ENCODE measurements around the gene SORCS2.

Gene SORCS2

DNA sequence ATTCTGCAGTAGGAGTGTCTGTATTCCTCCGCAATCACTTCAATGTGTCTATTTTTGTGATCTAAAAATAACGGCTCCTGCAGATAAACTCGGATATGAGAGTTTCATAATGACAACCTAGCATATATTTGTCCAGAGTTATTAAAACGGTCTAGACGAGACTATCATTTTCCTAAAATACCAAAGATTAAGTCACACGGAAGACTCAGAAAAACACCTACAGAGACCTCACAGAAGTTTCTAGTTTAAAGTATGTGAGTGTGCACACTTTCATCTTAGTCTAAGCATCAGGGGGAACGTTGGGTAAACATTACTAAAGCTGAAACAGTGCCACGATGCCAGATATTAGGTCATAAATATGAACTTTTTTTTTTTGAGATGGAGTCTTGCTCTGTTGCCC is 590.4 kb downstream of the SORCS2 start:
- TF ChIP-seq POLR2A (IDR thresholded peaks at IDR 0.05; ENCODE audit: extremely low read depth, insufficient read length) (no peak), MYC (IDR thresholded peaks at IDR 0.05; ENCODE audit: low read depth, low read length) (no peak)
- TF ChIP-seq, protein P1, sequence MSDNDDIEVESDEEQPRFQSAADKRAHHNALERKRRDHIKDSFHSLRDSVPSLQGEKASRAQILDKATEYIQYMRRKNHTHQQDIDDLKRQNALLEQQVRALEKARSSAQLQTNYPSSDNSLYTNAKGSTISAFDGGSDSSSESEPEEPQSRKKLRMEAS (IDR thresholded peaks at IDR 0.05; ENCODE audit: low read depth, low read length): no peak
- TF ChIP-seq, protein P2, sequence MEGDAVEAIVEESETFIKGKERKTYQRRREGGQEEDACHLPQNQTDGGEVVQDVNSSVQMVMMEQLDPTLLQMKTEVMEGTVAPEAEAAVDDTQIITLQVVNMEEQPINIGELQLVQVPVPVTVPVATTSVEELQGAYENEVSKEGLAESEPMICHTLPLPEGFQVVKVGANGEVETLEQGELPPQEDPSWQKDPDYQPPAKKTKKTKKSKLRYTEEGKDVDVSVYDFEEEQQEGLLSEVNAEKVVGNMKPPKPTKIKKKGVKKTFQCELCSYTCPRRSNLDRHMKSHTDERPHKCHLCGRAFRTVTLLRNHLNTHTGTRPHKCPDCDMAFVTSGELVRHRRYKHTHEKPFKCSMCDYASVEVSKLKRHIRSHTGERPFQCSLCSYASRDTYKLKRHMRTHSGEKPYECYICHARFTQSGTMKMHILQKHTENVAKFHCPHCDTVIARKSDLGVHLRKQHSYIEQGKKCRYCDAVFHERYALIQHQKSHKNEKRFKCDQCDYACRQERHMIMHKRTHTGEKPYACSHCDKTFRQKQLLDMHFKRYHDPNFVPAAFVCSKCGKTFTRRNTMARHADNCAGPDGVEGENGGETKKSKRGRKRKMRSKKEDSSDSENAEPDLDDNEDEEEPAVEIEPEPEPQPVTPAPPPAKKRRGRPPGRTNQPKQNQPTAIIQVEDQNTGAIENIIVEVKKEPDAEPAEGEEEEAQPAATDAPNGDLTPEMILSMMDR (IDR thresholded peaks at IDR 0.05; ENCODE audit: low read depth, low read length): no peak
- H3K4me3 ChIP-seq (ENCODE audit: low read depth, low read length): no peak overlapping the region
- no peak for DNase-seq (ENCODE audit: low read depth)

DNA sequence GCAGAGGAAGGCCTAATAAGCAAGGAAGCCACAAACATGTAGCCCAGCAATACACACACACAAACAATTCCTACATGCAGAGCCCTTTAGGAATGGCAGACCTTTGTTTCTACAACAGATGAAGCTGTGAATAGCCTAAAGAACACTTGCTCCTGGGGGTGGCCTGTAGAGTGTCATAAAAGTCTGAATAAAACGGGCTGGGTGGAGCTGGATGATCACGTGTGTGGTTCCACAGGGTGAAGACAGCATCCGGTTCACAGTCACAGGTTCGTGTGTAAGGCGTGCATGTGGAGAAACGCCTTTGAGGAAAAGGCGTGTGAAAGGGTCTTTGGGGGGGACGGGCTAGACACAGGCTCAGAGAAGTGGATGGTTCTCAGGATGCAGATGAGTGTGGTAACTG is 591.2 kb downstream of the SORCS2 start:
- no peak overlapping the region for H3K4me3 ChIP-seq (ENCODE audit: low read depth, low read length)
- no peak for TF ChIP-seq POLR2A (IDR thresholded peaks at IDR 0.05; ENCODE audit: extremely low read depth, insufficient read length)
- no peak for TF ChIP-seq MYC (IDR thresholded peaks at IDR 0.05; ENCODE audit: low read depth, low read length)
- TF ChIP-seq, protein P1 (IDR thresholded peaks at IDR 0.05; ENCODE audit: low read depth, low read length): no peak
- TF ChIP-seq, protein P2 (IDR thresholded peaks at IDR 0.05; ENCODE audit: low read depth, low read length): no peak
- DNase-seq (ENCODE audit: low read depth): no peak

DNA sequence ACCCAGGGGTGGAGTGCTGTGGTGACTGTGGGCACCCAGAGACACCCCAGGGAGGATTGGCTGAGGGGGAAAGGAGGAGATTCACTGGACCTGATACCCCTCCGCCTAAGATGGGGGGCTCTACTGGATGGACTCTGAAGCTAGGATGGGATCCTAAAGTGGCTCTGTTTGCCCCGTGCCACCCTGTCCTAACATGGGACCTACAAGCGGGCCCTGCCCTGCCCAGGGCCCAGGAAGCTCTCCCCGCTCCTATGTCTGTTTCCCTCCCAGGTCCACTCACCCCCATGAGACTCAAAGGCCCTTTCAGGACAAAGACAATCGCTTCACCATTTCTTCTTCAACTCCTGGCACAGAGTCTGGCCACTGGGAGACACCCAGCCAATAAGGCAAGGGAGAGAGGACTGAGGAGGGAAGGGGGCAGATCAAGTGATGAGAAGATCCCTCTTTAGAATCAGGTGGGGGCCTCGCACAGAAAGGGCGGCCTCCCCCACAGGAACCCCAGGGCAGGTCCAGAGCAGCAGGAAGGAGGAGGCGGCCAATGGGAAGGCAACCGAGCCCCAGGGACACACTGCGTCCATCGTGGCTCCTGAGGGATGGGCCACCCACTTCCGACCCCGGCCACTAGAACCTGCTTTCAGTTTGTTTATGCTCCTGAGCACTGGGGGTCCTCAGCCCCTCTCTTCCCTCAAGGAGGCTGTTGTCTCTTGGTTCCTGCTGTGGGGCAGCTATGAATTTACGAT is 592.0 kb downstream of the SORCS2 start:
- TF ChIP-seq POLR2A (IDR thresholded peaks at IDR 0.05; ENCODE audit: extremely low read depth, insufficient read length): no peak
- TF ChIP-seq, protein P2 (IDR thresholded peaks at IDR 0.05; ENCODE audit: low read depth, low read length): no peak
- TF ChIP-seq MYC (IDR thresholded peaks at IDR 0.05; ENCODE audit: low read depth, low read length): no peak
- TF ChIP-seq, protein P1 (IDR thresholded peaks at IDR 0.05; ENCODE audit: low read depth, low read length): no peak
- no peak for DNase-seq (ENCODE audit: low read depth)
- H3K4me3 ChIP-seq (ENCODE audit: low read depth, low read length): no peak overlapping the region

DNA sequence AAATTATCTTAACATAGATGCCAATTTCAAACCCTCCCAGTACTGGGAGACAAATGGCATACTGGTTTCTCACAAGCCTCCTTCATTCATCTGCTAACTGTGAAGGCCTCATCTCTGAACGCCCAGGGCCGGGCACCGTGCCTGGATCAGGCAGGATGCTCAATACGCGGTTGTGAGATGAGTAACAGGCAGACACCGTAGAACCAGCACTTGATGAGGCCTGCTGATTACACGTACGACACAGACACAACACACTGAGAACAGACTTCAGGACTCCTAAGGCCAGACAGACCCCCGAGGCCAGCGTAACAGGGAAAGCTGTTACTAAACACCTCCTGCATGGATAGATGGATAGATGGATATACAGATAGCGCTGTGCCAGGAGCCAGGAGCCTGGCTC is 592.7 kb downstream of the SORCS2 start:
- DNase-seq (ENCODE audit: low read depth): no peak
- TF ChIP-seq, protein P2 (IDR thresholded peaks at IDR 0.05; ENCODE audit: low read depth, low read length): no peak
- TF ChIP-seq POLR2A (IDR thresholded peaks at IDR 0.05; ENCODE audit: extremely low read depth, insufficient read length) (no peak), MYC (IDR thresholded peaks at IDR 0.05; ENCODE audit: low read depth, low read length) (no peak)
- TF ChIP-seq, protein P1 (IDR thresholded peaks at IDR 0.05; ENCODE audit: low read depth, low read length): no peak

DNA sequence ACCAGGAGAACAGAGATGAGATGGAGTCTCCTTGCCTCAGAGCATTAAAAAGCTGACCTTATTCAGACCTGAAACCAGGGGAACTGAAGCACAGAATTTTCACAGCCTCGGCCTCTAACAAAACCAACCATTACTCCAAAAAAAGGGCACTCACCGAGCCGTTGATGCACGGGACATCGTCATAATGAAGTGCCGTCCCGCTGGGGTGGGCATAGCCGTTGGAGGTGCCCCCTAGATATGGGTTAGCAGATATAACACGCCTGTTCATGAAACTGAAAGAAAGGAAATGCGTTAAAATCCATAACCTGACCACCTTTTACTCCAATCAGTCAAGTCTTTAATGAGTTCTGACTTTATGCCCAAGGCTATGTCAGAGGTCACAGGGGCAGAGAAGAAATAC is 593.7 kb downstream of the SORCS2 start:
- no peak overlapping the region for H3K4me3 ChIP-seq (ENCODE audit: low read depth, low read length)
- TF ChIP-seq, protein P1 (IDR thresholded peaks at IDR 0.05; ENCODE audit: low read depth, low read length): no peak
- TF ChIP-seq, protein P2 (IDR thresholded peaks at IDR 0.05; ENCODE audit: low read depth, low read length): no peak
- TF ChIP-seq MYC (IDR thresholded peaks at IDR 0.05; ENCODE audit: low read depth, low read length) (no peak), POLR2A (IDR thresholded peaks at IDR 0.05; ENCODE audit: extremely low read depth, insufficient read length) (no peak)
- DNase-seq (ENCODE audit: low read depth): no peak

More for the DNA sequence above, 592.7 kb downstream of the SORCS2 start:
- no peak overlapping the region for H3K4me3 ChIP-seq (ENCODE audit: low read depth, low read length)
